Astrocyte of the spinal cord (primary cell): ENCODE measurements around the gene CDH22.

Source experiments
- DNase-seq: peaks from one replicate; pipeline ENCODE4 v3.0.0; 2011; ENCODE audit warnings: low read depth, low spot score
- H3K4me3 ChIP-seq: 2 replicates; pipeline ENCODE4 v1.5.1; 2011; ENCODE audit warnings: low read depth, mild to moderate bottlenecking, low read length, moderate library complexity
- in situ Hi-C: cut with HindIII; loops from 2 replicates; pipeline ENCODE4 v1.10.0; 2017; ENCODE audit warnings: low sequenced_read_pairs
- TF ChIP-seq, protein P1 (sequence below): IDR thresholded peaks from 2 replicates; pipeline ENCODE4 v1.5.1; 2012; ENCODE audit warnings: low read depth, mild to moderate bottlenecking, low read length, inconsistent platforms

CDH22 gene

GRCh38 chr20:46232539-46232938 lies 75.8 kb downstream of the CDH22 start:
- in situ Hi-C loops = no loop called here
- TF ChIP-seq, protein P1, sequence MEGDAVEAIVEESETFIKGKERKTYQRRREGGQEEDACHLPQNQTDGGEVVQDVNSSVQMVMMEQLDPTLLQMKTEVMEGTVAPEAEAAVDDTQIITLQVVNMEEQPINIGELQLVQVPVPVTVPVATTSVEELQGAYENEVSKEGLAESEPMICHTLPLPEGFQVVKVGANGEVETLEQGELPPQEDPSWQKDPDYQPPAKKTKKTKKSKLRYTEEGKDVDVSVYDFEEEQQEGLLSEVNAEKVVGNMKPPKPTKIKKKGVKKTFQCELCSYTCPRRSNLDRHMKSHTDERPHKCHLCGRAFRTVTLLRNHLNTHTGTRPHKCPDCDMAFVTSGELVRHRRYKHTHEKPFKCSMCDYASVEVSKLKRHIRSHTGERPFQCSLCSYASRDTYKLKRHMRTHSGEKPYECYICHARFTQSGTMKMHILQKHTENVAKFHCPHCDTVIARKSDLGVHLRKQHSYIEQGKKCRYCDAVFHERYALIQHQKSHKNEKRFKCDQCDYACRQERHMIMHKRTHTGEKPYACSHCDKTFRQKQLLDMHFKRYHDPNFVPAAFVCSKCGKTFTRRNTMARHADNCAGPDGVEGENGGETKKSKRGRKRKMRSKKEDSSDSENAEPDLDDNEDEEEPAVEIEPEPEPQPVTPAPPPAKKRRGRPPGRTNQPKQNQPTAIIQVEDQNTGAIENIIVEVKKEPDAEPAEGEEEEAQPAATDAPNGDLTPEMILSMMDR = no peak
- DNase-seq = no peak
- H3K4me3 ChIP-seq = no peak overlapping the region

- DNase-seq = peak; percentile 39
- in situ Hi-C loops = no loop called here
- H3K4me3 ChIP-seq = no peak overlapping the region
- TF ChIP-seq, protein P1 = no peak
Measured at GRCh38 chr20:46230801-46231282, 77.5 kb downstream of the CDH22 start.

GRCh38 chr20:46230106-46230491 lies 78.2 kb downstream of the CDH22 start:
- no peak for DNase-seq
- in situ Hi-C loops = no loop called here
- TF ChIP-seq, protein P1 = no peak
- no peak overlapping the region for H3K4me3 ChIP-seq

GRCh38 chr20:46229478-46230105 lies 78.7 kb downstream of the CDH22 start:
- TF ChIP-seq, protein P1 = no peak
- no peak for DNase-seq
- H3K4me3 ChIP-seq = no peak overlapping the region
- in situ Hi-C loops = no loop called here

- in situ Hi-C loops = no loop called here
- no peak for DNase-seq
- TF ChIP-seq, protein P1 = no peak
- H3K4me3 ChIP-seq = no peak overlapping the region
Measured at GRCh38 chr20:46228670-46229069, 79.6 kb downstream of the CDH22 start.

GRCh38 chr20:46227272-46227767 lies 81.0 kb downstream of the CDH22 start:
- DNase-seq = no peak
- H3K4me3 ChIP-seq = no peak overlapping the region
- in situ Hi-C loops = no loop called here
- TF ChIP-seq, protein P1 = no peak
